ENCODE measurements around the gene RABEP2. TPM values are rescaled to one million over a fixed set of nuclear protein-coding genes. Genes with fewer than 3 reads are reported as not detected.
"Not testable (repeated sequence)": the region's sequence is repeated elsewhere in the genome, so short reads cannot be mapped to it uniquely, and the experiment has no call there.

RABEP2 gene
- total RNA-seq, 1 experiment from 2014 or later, result 13.3 TPM

GRCh38 chr16:28874406-28874805, 50.6 kb downstream of the RABEP2 start:
- Histone ChIP-seq H3K36me3 (replicated peaks; ENCODE audit: control insufficient read depth, insufficient read depth, low read length) (peaks cover 16% of the 10 kb centered on the region), H3K27me3 (ENCODE audit: control insufficient read depth, insufficient read depth, low read length) (peaks cover 2% of the 10 kb centered on the region; the same call in 1 of the 2 replicates), H3K4me3 (ENCODE audit: insufficient read depth, low read depth, low read length) (no peak overlapping the region)
- peak; percentile 24 for DNase-seq

DNA sequence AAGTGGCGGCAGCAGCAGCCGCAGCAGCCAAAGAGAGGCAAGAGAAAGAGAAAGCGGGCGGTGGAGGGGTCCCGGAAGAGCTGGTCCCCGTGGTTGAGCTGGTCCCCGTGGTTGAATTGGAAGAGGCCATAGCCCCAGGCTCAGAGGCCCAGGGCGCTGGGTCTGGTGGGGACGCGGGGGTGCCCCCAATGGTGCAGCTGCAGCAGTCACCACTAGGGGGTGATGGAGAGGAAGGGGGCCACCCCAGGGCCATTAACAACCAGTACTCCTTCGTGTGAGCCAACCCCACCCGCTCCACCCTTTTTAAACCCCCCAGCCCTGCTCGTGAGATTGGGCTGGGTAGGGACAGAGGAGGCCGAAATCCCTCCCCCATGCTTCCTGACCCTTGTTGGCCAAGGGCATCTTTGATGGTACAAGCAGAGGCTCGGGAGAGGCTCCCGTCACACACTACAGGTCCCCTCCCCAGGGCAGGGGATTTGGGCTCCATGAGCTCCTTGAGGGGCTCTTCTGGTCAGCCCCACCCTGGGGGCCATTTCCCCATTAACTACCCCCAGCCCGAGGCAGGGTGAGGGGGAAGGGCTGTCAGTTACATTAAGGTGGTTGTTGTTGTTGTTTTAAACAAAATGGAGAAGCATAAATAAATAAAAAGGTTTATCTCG, 51.4 kb downstream of the RABEP2 start:
- peak; percentile 96 for DNase-seq

GRCh38 chr16:28872952-28873351, 52.1 kb downstream of the RABEP2 start:
- DNase-seq, result peak; percentile 62
- Histone ChIP-seq H3K27me3 (ENCODE audit: control insufficient read depth, insufficient read depth, low read length) (no peaks in the 10 kb centered on the region), H3K4me3 (ENCODE audit: insufficient read depth, low read depth, low read length) (no peak overlapping the region), H3K36me3 (replicated peaks; ENCODE audit: control insufficient read depth, insufficient read depth, low read length) (peaks cover 23% of the 10 kb centered on the region)

More for the DNA sequence above, 51.4 kb downstream of the RABEP2 start:
- peaks cover under 1% of the 10 kb centered on the region; the same call in 1 of the 2 replicates for H3K27me3 ChIP-seq (ENCODE audit: control insufficient read depth, insufficient read depth, low read length)
- no peak overlapping the region for H3K4me3 ChIP-seq (ENCODE audit: insufficient read depth, low read depth, low read length)
- peaks cover 23% of the 10 kb centered on the region for H3K36me3 ChIP-seq (replicated peaks; ENCODE audit: control insufficient read depth, insufficient read depth, low read length)

GRCh38 chr16:28869201-28869600, 55.8 kb downstream of the RABEP2 start:
- H3K4me3 ChIP-seq (ENCODE audit: insufficient read depth, low read depth, low read length), result no peak overlapping the region
- no peaks in the 10 kb centered on the region for H3K27me3 ChIP-seq (ENCODE audit: control insufficient read depth, insufficient read depth, low read length)
- DNase-seq, result no peak
- peaks cover 28% of the 10 kb centered on the region for H3K36me3 ChIP-seq (replicated peaks; ENCODE audit: control insufficient read depth, insufficient read depth, low read length)

- DNase-seq; H3K27me3 ChIP-seq (ENCODE audit: control insufficient read depth, insufficient read depth, low read length); H3K4me3 ChIP-seq (ENCODE audit: insufficient read depth, low read depth, low read length): not testable (repeated sequence)
- H3K36me3 ChIP-seq (replicated peaks; ENCODE audit: control insufficient read depth, insufficient read depth, low read length), result peaks cover 27% of the 10 kb centered on the region
Observed at GRCh38 chr16:28867646-28868045, 57.4 kb downstream of the RABEP2 start.

- no peak for DNase-seq
Observed at GRCh38 chr16:28867241-28867640, 57.8 kb downstream of the RABEP2 start.

DNA sequence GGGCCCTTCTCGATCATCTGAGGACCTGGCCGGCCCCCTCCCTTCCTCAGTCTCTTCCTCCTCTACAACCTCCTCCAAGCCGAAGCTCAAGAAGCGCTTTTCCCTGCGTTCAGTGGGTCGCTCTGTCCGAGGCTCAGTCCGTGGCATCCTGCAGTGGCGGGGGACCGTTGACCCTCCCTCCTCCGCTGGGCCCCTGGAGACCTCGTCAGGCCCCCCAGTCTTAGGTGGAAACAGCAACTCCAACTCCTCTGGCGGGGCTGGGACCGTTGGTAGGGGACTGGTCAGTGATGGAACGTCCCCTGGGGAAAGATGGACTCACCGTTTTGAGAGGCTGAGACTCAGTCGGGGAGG, 58.6 kb downstream of the RABEP2 start:
- no peak for DNase-seq
- peaks cover 27% of the 10 kb centered on the region for H3K36me3 ChIP-seq (replicated peaks; ENCODE audit: control insufficient read depth, insufficient read depth, low read length)
- H3K27me3 ChIP-seq (ENCODE audit: control insufficient read depth, insufficient read depth, low read length), result no peaks in the 10 kb centered on the region
- H3K4me3 ChIP-seq (ENCODE audit: insufficient read depth, low read depth, low read length), result no peak overlapping the region

More at GRCh38 chr16:28867241-28867640, 57.8 kb downstream of the RABEP2 start:
- H3K36me3 ChIP-seq (replicated peaks; ENCODE audit: control insufficient read depth, insufficient read depth, low read length), result peaks cover 27% of the 10 kb centered on the region
- H3K27me3 ChIP-seq (ENCODE audit: control insufficient read depth, insufficient read depth, low read length), result no peaks in the 10 kb centered on the region
- H3K4me3 ChIP-seq (ENCODE audit: insufficient read depth, low read depth, low read length), result no peak overlapping the region

DNA sequence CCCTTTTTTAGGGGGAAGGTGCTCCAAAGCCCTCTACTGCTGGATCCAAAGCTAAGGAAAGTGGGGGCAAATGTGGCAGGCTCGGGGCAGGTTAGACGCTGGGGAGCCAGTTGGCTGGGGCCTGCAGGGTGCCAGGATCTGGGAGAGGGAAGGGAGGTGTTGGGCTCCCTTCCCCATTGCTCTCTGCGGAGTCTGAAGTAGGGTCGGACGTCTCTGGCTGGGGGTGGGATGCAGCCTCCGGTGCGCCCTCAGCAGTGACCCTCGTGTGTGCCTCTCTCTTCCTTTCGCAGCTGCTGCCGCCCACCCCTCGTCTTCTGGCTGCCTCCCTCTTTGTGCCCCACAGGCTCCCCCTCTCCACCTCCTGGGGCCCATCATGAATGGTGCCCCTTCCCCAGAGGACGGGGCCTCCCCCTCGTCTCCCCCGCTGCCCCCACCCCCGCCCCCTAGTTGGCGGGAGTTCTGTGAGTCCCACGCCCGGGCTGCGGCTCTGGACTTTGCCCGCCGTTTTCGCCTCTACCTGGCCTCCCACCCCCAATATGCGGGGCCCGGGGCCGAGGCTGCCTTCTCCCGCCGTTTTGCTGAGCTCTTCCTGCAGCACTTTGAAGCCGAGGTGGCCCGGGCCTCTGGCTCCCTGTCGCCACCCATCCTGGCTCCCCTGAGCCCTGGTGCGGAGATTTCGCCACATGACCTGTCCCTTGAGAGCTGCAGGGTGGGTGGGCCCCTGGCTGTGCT, 59.1 kb downstream of the RABEP2 start:
- peak; percentile 66 for DNase-seq
- Histone ChIP-seq H3K27me3 (ENCODE audit: control insufficient read depth, insufficient read depth, low read length) (no peaks in the 10 kb centered on the region), H3K4me3 (ENCODE audit: insufficient read depth, low read depth, low read length) (no peak overlapping the region), H3K36me3 (replicated peaks; ENCODE audit: control insufficient read depth, insufficient read depth, low read length) (peaks cover 26% of the 10 kb centered on the region)

DNA sequence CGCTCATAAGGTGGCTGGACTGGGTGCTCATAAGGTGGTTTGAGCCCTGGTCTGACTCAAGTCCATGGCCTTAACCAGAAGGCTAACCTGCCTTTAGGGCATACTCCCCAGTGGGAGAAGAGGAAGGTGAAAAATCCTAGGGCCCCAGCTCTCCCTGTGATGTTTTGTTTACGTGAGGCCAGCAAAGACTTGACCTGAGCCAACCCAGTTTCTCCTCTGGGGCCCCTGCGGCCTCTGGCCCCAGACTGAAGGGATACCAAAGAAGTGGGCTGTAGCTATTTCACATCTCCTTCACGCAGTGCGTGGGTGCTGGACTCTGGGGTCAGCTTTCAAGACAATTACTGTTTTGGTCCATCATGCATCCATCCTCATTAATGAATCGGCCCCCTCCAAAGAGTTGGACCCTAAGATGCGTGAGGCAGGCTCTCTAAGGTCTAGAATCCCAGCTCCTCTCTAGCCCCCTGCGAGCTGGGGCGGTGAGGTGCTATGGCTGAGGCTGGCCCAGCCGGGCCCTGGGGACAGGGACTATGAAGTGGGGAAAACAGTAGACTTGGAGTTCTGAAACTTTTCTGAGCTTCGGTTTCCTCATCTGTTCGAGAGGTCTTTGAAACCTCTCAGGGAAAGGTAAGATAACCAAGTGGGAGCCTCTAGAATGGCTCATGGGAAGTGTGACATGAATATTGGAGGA, 59.9 kb downstream of the RABEP2 start:
- peak; percentile 30 for DNase-seq
- H3K27me3 ChIP-seq (ENCODE audit: control insufficient read depth, insufficient read depth, low read length), result no peaks in the 10 kb centered on the region

GRCh38 chr16:28863929-28864793, 60.9 kb downstream of the RABEP2 start:
- peak overlapping the region; percentile 93 for H3K4me3 ChIP-seq (ENCODE audit: insufficient read depth, low read depth, low read length)
- H3K36me3 ChIP-seq (replicated peaks; ENCODE audit: control insufficient read depth, insufficient read depth, low read length), result peaks cover 11% of the 10 kb centered on the region
- DNase-seq, result no peak
- H3K27me3 ChIP-seq (ENCODE audit: control insufficient read depth, insufficient read depth, low read length), result no peaks in the 10 kb centered on the region

More for the DNA sequence above, 59.9 kb downstream of the RABEP2 start:
- Histone ChIP-seq H3K36me3 (replicated peaks; ENCODE audit: control insufficient read depth, insufficient read depth, low read length) (peaks cover 20% of the 10 kb centered on the region), H3K4me3 (ENCODE audit: insufficient read depth, low read depth, low read length) (no peak overlapping the region)

DNA sequence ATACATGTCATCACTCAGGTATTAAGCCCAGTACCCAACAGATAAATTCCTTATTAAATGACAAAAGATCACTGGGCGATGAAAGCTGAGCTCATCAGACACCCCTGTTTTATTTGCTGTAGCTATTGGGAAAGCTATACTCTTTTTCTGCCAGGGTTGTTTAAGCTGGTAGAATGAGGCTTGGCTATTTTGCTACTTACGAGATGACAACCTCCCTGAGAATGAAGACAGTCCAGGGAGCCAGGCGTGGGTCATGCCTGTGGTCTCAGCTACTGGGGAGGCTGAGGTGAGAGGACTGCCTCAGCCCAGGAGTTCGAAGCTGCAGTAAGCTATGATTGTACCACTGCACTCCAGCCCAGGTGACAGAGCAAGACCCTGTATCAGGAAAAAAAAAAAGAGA, 65.7 kb downstream of the RABEP2 start:
- no peak overlapping the region for H3K4me3 ChIP-seq (ENCODE audit: insufficient read depth, low read depth, low read length)
- no peaks in the 10 kb centered on the region for H3K36me3 ChIP-seq (replicated peaks; ENCODE audit: control insufficient read depth, insufficient read depth, low read length)
- no peaks in the 10 kb centered on the region for H3K27me3 ChIP-seq (ENCODE audit: control insufficient read depth, insufficient read depth, low read length)
- DNase-seq, result no peak

DNA sequence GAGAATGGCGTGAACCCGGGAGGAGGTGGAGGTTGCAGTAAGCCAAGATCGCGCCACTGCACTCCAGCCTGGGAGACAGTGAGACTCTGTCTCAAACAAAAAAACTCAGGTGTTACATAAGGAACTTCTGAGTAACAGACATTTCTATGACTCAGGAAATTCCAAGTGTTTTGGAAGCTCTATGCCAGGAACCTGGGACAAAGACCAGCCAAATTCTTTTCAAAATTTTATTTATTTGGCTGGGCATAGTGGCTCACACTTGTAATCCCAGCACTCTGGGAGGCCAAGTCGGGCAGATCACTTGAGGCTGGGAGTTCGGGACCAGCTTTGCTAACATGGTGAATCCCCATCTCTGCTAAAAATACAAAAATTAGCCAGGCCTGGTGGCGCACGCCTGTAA, 66.6 kb downstream of the RABEP2 start:
- no peak for DNase-seq
- H3K4me3 ChIP-seq (ENCODE audit: insufficient read depth, low read depth, low read length), result no peak overlapping the region
- H3K36me3 ChIP-seq (replicated peaks; ENCODE audit: control insufficient read depth, insufficient read depth, low read length), result no peaks in the 10 kb centered on the region
- no peaks in the 10 kb centered on the region for H3K27me3 ChIP-seq (ENCODE audit: control insufficient read depth, insufficient read depth, low read length)
